HCT116 (cell line): ENCODE measurements around the gene IYD.

Experiments used
- CTCF ChIP-seq, 3 experiments: fragments of 200-600 bp in 1 of 3; sonication (generic) in 1 of 3; IDR thresholded peaks in 2 of 3; conservative IDR thresholded peaks in 1 of 3; 2 replicates each; pipeline ENCODE4 v1.5.1; 2012 to 2017; ENCODE audit warnings: low read depth in 2 of 3, low read length in 2 of 3, antibody characterized with exemption in 1 of 3, borderline replicate concordance in 1 of 3, control low read depth in 1 of 3, mild to moderate bottlenecking in 1 of 3, mixed read lengths in 1 of 3, mixed run types in 1 of 3, moderate library complexity in 1 of 3; ENCODE audit not compliant: insufficient read depth in 1 of 3
- EGR1 ChIP-seq: IDR thresholded peaks from 2 replicates; pipeline ENCODE4 v1.6.1; 2012; ENCODE audit warnings: low read depth
- EZH2 ChIP-seq: fragments of 200-600 bp; sonication (generic); IDR thresholded peaks from 2 replicates; pipeline ENCODE4 v1.6.1; 2017; ENCODE audit warnings: antibody characterized with exemption, mixed run types
- EZH2phosphoT487 ChIP-seq: fragments of 200-600 bp; IDR thresholded peaks from 2 replicates; pipeline ENCODE4 v1.6.1; 2018; ENCODE audit warnings: antibody characterized with exemption, borderline replicate concordance
- FOSL1 ChIP-seq: IDR thresholded peaks from 2 replicates; pipeline ENCODE4 v1.6.1; 2012; ENCODE audit warnings: low read depth
- POLR2A ChIP-seq: IDR thresholded peaks from 2 replicates; pipeline ENCODE4 v1.7.0; 2011; ENCODE audit warnings: borderline replicate concordance; ENCODE audit not compliant: insufficient read depth, insufficient read length; ENCODE audit errors: extremely low read depth
- POLR2AphosphoS5 ChIP-seq: IDR thresholded peaks from 2 replicates; pipeline ENCODE4 v1.6.1; 2011; ENCODE audit warnings: mild to moderate bottlenecking, low read depth, low read length, moderate library complexity
- RAD21 ChIP-seq: IDR thresholded peaks from 2 replicates; pipeline ENCODE4 v1.6.1; 2012; ENCODE audit warnings: low read depth, mild to moderate bottlenecking
- YY1 ChIP-seq: IDR thresholded peaks from 2 replicates; pipeline ENCODE4 v1.6.1; 2011; ENCODE audit warnings: low read length, low read depth, moderate library complexity, mild to moderate bottlenecking; ENCODE audit not compliant: insufficient replicate concordance; ENCODE audit errors: extremely low read depth
- TF ChIP-seq, protein P1 (sequence below): IDR thresholded peaks from 2 replicates; pipeline ENCODE4 v1.6.1; 2012
- TF ChIP-seq, protein P2 (sequence below): IDR thresholded peaks from 2 replicates; pipeline ENCODE4 v1.6.1; 2012

DNA sequence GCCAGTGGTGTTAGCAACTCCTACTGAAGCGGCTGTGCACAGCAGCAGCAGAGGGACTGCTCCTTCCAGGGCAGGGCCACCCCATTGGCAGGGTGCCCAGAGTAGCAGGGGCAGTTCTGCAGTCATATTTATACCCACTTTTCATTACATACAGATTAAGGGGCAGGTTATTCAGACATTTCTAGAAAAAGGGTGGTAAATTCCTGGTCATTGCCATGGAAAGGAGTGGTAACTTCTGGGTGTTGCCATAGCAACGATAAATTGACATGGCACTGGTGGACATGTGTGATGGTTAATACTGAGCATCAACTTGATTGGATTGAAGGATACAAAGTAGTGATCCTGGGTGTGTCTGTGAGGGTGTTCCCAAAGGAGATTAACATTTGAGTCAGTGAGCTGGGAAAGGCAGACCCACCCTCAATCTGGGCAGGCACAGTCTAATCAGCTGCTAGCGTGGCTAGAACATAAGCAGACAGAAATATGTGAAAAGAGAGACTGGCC lies 45.0 kb downstream of the IYD start:
- TF ChIP-seq CTCF (IDR thresholded peaks at IDR 0.05 in 2 of 3, conservative IDR thresholded peaks at IDR 0.05 in 1 of 3; ENCODE audit: borderline replicate concordance in 1 of 3, insufficient read depth in 1 of 3, low read depth in 2 of 3, low read length in 2 of 3) (no peak), POLR2AphosphoS5 (no peak), EZH2phosphoT487 (no peak), POLR2A (no peak), YY1 (no peak), RAD21 (no peak), EZH2 (no peak), EGR1 (no peak), FOSL1 (no peak)
- TF ChIP-seq, protein P1, sequence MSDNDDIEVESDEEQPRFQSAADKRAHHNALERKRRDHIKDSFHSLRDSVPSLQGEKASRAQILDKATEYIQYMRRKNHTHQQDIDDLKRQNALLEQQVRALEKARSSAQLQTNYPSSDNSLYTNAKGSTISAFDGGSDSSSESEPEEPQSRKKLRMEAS = no peak
- TF ChIP-seq, protein P2, sequence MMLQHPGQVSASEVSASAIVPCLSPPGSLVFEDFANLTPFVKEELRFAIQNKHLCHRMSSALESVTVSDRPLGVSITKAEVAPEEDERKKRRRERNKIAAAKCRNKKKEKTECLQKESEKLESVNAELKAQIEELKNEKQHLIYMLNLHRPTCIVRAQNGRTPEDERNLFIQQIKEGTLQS = no peak
